Prostate gland (tissue), 2 donors: ENCODE measurements around the gene TASOR2. TPM values are rescaled to one million over a fixed set of nuclear protein-coding genes. Genes with fewer than 3 reads are reported as not detected.

ENCODE experiments used
- DNase-seq: peaks from one replicate; pipeline ENCODE4 v3.0.0-alpha.2; 2019; ENCODE audit warnings: low spot score
- H3K27ac ChIP-seq, 2 donors: fragments of 200-600 bp; sonication (generic); 2 replicates each; pipeline ENCODE4 v1.5.1; 2017 to 2019
- H3K27me3 ChIP-seq: fragments of 200-600 bp; sonication (generic); replicated peaks from 2 replicates; pipeline ENCODE4 v1.5.1; 2019; ENCODE audit not compliant: insufficient read depth
- H3K36me3 ChIP-seq, 2 donors: fragments of 200-600 bp; sonication (generic); 1 replicate in 1 of 2; 2 replicates in 1 of 2; pipeline versions ENCODE4 v1.5.1 to v1.8.1; 2017 to 2019
- H3K4me1 ChIP-seq: fragments of 200-600 bp; sonication (generic); replicated peaks from 2 replicates; pipeline ENCODE4 v1.5.1; 2019
- H3K4me3 ChIP-seq, 2 donors: fragments of 200-600 bp; sonication (generic); 2 replicates each; pipeline ENCODE4 v1.5.1; 2017 to 2019
- H3K9me3 ChIP-seq: fragments of 200-600 bp; sonication (generic); 2 replicates; pipeline ENCODE4 v1.5.1; 2017
- CTCF ChIP-seq, 4 experiments: fragments of 200-600 bp in 2 of 4; fragments of 450-650 bp in 2 of 4; sonication (generic) in 2 of 4; IDR thresholded peaks; 1 replicate in 3 of 4; 2 replicates in 1 of 4; pipeline ENCODE4 v1.5.1; 2016 to 2019; ENCODE audit warnings: antibody characterized with exemption in 4 of 4, mild to moderate bottlenecking in 2 of 4, moderate library complexity in 2 of 4
- POLR2A ChIP-seq: fragments of 450-650 bp; IDR thresholded peaks from one replicate; pipeline ENCODE4 v1.6.1; 2016; ENCODE audit warnings: antibody characterized with exemption, mild to moderate bottlenecking
- POLR2AphosphoS5 ChIP-seq: sonication (generic); formaldehyde crosslinking; IDR thresholded peaks from one replicate; pipeline ENCODE4 v1.6.1; 2017; ENCODE audit warnings: antibody characterized with exemption
- WGBS: methylation state at CpG from one replicate; pipeline ENCODE4 v1.1.5; 2018; 5-methylcytosine and 5-hydroxymethylcytosine counted together
- intact Hi-C: fragments of 100-400 bp; cut with DNase I; formaldehyde crosslinking; loops from one replicate; pipeline ENCODE4 v1.14.2; 2022
- total RNA-seq, 2 donors: library from RNA; depleted of rRNA; stranded (reverse); fragments of >200 nt; gene quantifications; one replicate each; pipeline ENCODE4 v1.1.0, GENCODE V29; 2016

Gene TASOR2
- total RNA-seq, 2 donors from 2014 or later = 55.0 to 97.9 TPM

DNA sequence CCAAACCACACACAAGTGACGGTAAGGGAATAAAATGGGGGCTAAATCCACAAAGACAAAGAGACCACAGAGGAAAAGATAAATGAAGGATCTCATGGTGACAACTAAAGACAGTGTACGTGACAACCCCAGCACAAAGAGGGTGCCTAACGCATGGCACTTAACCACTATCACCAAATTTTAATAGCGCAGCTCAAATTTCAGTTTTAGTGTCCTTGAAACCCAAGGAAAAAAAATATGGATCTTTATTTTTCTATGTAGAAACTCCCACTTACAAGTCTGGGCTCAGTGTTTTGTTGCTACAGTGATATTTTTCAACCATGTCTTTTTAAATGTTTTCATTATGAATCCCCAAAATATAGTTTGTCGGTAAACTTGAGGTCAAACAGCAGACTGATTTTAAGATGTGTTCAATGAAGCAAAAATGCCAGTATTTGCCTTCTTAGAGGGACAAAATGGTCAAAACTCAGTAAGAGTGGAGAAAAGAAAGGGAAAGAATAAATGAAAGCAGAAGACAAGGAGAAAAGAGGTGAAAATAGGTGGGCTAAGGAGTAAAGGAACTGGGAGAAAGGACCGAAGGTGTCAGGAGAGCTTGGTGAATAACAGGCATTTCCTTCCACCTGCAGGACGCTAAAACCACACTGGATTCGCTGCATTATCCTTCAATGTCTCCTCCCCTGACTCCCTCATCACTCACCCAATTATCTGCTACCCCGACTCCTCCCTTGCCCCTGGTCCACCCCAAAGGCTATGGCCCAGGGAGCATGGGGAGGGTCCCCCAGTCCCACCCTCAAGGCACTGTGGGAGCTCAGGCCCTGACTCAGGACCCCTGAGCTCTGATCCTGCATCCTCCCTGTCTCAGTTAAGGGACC, 21.7 kb upstream of the TASOR2 start:
- no peak overlapping the region for H3K27ac ChIP-seq
- H3K36me3 ChIP-seq = no peaks in the 10 kb centered on the region

DNA sequence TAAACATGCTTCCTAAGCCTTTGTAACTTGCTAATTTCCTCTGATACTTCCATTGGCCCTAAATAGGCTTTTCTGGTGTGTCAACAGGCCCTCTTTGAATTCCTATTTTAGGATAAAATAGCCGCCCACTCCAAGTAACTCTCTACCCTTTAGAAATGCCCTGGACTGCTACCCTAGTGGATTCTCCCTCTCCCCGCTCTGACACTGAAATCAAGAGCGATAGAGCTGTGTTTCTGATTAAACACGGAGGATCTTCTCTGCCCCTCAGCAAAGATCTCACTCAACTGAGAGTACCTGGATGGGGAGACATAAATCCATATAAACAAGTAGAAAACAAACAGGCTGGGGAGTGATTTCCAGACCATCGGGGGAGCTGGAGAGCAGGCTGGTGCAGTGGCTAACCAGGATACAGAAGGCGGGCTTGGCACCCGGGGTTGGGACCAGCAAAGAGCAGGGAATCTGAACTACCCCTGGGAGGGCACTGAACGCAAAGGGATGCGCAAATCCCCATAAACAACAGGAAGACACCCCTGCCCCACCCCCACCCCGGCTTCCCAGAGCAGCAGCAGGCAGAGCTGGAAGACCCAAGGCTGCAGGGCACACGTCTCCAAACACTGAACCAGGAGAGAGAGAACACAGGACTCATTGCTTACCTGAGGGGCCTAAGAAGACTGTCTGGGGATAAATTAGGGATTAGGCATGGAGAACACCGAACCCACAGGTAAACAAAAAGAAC, 20.8 kb upstream of the TASOR2 start:
- Histone ChIP-seq H3K4me3 (no peak overlapping the region), H3K9me3 (no peaks in the 10 kb centered on the region), H3K36me3 (no peaks in the 10 kb centered on the region), H3K27me3 (no peaks in the 10 kb centered on the region), H3K4me1 (peaks cover 3% of the 10 kb centered on the region), H3K27ac (no peak overlapping the region)
- TF ChIP-seq POLR2A (no peak), POLR2AphosphoS5 (no peak), CTCF (IDR thresholded peaks at IDR 0.05) (no peak)
- DNase-seq = no peak
- intact Hi-C loops = no loop called here
- 66% methylated on average over 12 of the region's 12 CpGs for WGBS

More for the DNA sequence above, 21.7 kb upstream of the TASOR2 start:
- Histone ChIP-seq H3K27me3 (no peaks in the 10 kb centered on the region), H3K4me3 (no peak overlapping the region), H3K9me3 (no peaks in the 10 kb centered on the region), H3K4me1 (peaks cover 3% of the 10 kb centered on the region)
- DNase-seq = no peak
- intact Hi-C loops = no loop called here
- WGBS = 84% methylated on average over 9 of the region's 9 CpGs
- TF ChIP-seq POLR2A (no peak), CTCF (IDR thresholded peaks at IDR 0.05) (no peak)

DNA sequence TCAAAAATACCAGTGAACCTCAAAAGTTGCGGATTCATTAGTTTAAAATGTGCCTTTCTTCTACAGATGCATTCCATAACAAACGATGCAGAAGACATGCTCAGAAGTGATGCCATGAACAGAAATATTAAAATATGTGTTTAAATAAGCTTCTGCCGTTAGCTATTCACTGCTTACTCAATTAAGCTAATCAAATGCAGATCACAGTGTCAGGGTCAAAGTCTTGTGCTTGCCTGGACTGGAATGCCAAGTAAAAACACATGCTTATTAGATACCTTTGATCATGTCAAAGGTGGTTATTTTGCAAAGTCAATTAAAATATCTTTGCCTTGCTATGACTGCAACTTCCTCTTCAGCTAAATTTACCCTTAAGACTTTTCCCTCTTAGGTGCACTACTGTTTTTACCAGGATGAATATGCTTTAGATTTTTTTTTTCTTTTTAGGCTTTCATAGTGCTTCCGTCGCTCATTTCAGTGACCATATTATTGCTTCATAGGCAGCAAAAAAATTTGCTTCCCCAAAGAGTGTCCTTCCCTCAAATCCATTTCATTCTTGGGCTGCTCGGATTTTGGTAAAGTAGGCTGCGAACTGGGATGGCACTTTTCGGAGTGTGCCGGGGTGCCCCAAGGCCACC, 19.1 kb upstream of the TASOR2 start:
- Histone ChIP-seq H3K9me3 (no peaks in the 10 kb centered on the region), H3K4me1 (peaks cover 3% of the 10 kb centered on the region), H3K27ac (peak overlapping the region; percentile 73 to 80), H3K36me3 (no peaks in the 10 kb centered on the region), H3K27me3 (no peaks in the 10 kb centered on the region), H3K4me3 (peak overlapping the region; percentile 69 to 89)
- WGBS = 16% methylated on average over 9 of the region's 9 CpGs
- DNase-seq = no peak
- intact Hi-C loops = no loop called here
- TF ChIP-seq CTCF (IDR thresholded peaks at IDR 0.05) = peak in 1 of 4 experiments; percentile 3
- TF ChIP-seq POLR2AphosphoS5 = no peak

DNA sequence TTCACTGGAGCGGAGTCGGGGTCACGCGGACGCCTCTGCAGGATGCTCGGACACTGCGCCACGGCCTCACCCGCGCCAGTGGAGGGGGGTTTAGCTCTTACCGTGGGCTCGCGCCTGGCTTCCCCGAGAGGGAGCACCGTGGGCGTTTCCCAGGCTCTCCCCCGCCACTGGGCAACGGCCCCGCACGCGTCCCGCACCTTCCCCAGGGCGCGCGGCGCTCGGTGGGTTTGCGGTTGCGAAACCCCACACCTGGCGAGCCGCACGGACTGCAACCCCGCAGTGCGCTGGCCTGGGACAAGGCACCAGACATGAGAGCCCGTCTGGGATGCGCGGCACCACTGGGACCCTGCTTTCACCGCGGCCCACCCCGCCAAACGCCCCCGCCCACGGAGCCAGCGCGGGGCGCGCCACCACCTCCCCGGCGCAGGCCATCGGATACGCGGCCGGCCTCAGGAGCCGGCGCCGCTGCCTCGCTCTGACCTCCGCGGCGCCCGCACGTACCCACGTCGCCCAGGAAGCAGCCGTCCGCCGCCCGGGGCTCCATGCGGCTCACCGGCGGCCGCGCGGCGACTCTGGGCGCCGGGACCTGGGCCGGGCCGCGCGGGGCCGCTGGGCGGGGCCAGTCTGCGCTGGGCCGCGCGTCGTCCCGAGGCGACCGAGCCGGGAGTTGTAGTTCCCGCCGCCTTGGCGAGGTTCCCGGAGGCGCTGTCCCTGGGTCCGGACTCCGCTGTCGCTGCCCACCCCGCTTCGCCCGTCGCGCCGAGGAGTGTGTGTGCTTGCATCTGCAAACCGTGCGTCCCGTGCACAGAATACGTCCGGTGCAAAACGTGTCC, 18.4 kb upstream of the TASOR2 start, which contains the start of gene ASB13:
ASB13 (minus strand) TSS at position 588 of the 833 bp plus-strand sequence; CDS start at position 544, 44 bp downstream.
- intact Hi-C loops = no loop called here
- Histone ChIP-seq H3K36me3 (no peaks in the 10 kb centered on the region), H3K4me1 (peaks cover 3% of the 10 kb centered on the region), H3K27ac (peak within 1 kb of the TSS; percentile 73 to 80), H3K27me3 (no peaks in the 10 kb centered on the region), H3K4me3 (peak within 1 kb of the TSS; percentile 69 to 89), H3K9me3 (no peaks in the 10 kb centered on the region)
- under 1% methylated on average over 72 of the region's 112 CpGs for WGBS
- peak; percentile 52 for DNase-seq
- no peak for TF ChIP-seq POLR2A
- TF ChIP-seq CTCF (IDR thresholded peaks at IDR 0.05) = peak in 2 of 4 experiments; percentile 8 to 14
